Right lobe of liver (tissue), 4 donors: ENCODE data around the gene TTC7B.

ENCODE experiments used
- POLR2A ChIP-seq: fragments of 450-650 bp; IDR thresholded peaks from one replicate; pipeline ENCODE4 v1.6.1; 2017; ENCODE audit warnings: antibody characterized with exemption, mild to moderate bottlenecking
- TF ChIP-seq, protein P1 (sequence below), 4 donors: fragments of 200-600 bp in 3 of 4; fragments of 450-650 bp in 1 of 4; IDR thresholded peaks; one replicate each; pipeline versions ENCODE4 v1.5.1 to v1.8.0; 2016 to 2022; ENCODE audit warnings: antibody characterized with exemption in 4 of 4, mild to moderate bottlenecking in 2 of 4
- donor health status: DM: no; HTN: no; CAD: no.
- donor health status: DM: no; HTN: no; CAD: no.
- donor health status: DM: no; HTN: yes; CAD: no.

DNA sequence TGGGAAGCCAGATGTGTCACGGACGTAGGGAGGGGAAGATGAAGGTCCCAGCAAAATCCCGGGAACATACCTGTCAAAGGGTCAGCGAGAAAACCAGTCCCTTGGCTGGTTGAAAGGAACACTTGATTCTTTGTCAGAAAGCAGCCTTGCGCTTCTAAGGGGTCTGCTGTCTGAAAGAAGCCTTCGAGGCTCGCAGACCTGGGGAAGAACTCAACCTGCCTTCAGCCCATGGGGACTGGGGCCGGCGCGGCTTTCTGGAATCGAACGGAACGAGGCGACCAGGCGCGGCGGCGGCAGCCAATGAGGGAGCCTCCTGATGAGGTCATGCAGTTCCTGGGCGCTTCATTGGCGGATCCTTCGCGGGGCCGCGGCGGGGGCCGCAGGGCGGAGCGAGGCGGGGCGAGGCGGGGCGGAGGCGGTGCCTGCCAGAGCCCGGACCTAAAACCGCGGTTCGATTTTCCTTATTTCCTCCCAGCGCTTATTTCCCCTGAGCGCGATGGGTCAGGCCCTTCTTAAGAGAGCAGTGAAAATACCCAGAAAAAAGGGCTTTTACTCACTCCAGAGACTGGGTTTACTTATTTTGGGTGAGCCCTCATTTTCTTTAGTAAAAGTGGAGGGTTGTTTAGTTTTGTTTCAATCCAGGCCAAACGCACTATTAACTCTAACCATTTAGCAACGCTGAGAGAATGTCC lies 11.8 kb upstream of the TTC7B start:
- TF ChIP-seq POLR2A: peak; percentile 81
- TF ChIP-seq, protein P1, sequence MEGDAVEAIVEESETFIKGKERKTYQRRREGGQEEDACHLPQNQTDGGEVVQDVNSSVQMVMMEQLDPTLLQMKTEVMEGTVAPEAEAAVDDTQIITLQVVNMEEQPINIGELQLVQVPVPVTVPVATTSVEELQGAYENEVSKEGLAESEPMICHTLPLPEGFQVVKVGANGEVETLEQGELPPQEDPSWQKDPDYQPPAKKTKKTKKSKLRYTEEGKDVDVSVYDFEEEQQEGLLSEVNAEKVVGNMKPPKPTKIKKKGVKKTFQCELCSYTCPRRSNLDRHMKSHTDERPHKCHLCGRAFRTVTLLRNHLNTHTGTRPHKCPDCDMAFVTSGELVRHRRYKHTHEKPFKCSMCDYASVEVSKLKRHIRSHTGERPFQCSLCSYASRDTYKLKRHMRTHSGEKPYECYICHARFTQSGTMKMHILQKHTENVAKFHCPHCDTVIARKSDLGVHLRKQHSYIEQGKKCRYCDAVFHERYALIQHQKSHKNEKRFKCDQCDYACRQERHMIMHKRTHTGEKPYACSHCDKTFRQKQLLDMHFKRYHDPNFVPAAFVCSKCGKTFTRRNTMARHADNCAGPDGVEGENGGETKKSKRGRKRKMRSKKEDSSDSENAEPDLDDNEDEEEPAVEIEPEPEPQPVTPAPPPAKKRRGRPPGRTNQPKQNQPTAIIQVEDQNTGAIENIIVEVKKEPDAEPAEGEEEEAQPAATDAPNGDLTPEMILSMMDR (IDR thresholded peaks at IDR 0.05): no peak
